ENCODE results near the gene SCP2. TPM values are rescaled to one million over a fixed set of nuclear protein-coding genes. Genes with fewer than 3 reads are reported as not detected.

The SCP2 gene
- total RNA-seq, 1 donor from 2014 or later = 26.3 TPM

DNA sequence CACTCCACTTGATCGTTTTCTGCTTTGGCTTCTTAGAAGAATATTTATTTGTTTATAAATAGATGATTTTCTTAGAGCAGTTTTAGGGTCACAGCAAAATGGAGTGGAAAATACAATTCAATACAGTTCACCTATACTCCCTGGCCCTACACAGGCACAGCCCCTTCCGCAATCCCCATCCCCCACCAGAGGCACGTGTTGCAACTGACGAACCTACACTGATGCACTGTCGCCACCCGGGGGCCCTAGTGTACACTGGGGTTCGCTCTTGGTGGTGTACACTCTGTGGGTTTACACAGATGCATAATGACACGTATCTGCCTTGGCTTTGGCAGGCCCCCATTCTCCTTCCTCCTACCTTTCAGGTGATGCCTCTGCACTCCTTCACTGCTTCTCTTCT is 13.5 kb upstream of the SCP2 start:
- no peak for TF ChIP-seq CTCF (IDR thresholded peaks at IDR 0.05)
- H3K27me3 ChIP-seq = no peaks in the 10 kb centered on the region
- intact Hi-C loops (cut with DNase I) = no loop called here
- H3K4me3 ChIP-seq = no peak overlapping the region
- no peak overlapping the region for H3K27ac ChIP-seq
- H3K9me3 ChIP-seq = no peaks in the 10 kb centered on the region
- no peaks in the 10 kb centered on the region for H3K4me1 ChIP-seq
- DNase-seq (ENCODE audit: low spot score in 2 of 2) = no peak
- peaks cover 0 to 8% of the 10 kb centered on the region in 2 donors for H3K36me3 ChIP-seq

- TF ChIP-seq CTCF (IDR thresholded peaks at IDR 0.05) = no peak
- no peaks in the 10 kb centered on the region for H3K27me3 ChIP-seq
- H3K36me3 ChIP-seq = peaks cover 0 to 8% of the 10 kb centered on the region in 2 donors
- intact Hi-C loops (cut with DNase I) = no loop called here
- H3K27ac ChIP-seq = no peak overlapping the region
- DNase-seq (ENCODE audit: low spot score in 2 of 2) = no peak
- no peaks in the 10 kb centered on the region for H3K4me1 ChIP-seq
- no peak overlapping the region for H3K4me3 ChIP-seq
- no peaks in the 10 kb centered on the region for H3K9me3 ChIP-seq
These were observed 12.6 kb upstream of the SCP2 start for GRCh38 chr1:52914463-52914862.

DNA sequence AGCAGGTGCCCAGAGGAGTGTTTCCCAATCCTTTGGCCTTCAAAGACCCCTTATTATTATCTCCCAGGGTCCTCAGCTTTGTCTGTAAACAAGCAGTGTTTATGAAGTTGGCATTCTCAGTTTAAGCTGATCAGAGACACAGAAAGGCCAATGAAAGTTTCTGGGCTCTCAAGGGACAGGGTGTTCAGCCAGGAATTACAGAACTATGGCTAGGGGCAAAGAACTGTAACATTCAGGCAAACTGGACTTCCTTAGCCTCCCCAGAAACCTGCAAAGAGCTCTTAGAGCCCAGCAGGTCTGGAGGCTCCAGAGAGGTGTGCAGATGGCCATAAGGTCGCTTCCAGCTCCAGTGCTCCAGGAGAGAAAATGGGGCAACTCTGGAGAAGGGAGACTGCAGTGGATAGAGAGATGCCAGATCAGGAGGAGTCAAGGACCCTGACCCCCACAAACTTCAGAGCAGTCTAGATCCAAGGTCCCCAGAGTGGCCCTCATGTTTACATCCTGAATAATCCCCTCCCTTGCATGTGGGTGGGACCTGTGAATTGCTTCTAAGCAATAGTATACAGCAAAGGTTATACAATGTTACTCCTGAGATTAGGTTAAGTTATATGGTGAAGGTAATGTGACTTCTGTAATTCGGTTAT is 11.7 kb upstream of the SCP2 start:
- no peak overlapping the region for H3K27ac ChIP-seq
- TF ChIP-seq CTCF (IDR thresholded peaks at IDR 0.05) = no peak
- H3K4me1 ChIP-seq = peaks cover 0 to 5% of the 10 kb centered on the region in 2 donors
- DNase-seq (ENCODE audit: low spot score in 2 of 2) = no peak
- intact Hi-C loops (cut with DNase I) = no loop called here
- H3K27me3 ChIP-seq = no peaks in the 10 kb centered on the region
- H3K4me3 ChIP-seq = no peak overlapping the region
- peaks cover 0 to 8% of the 10 kb centered on the region in 2 donors for H3K36me3 ChIP-seq
- no peaks in the 10 kb centered on the region for H3K9me3 ChIP-seq

- DNase-seq (ENCODE audit: low spot score in 2 of 2) = no peak
- no peak for TF ChIP-seq CTCF (IDR thresholded peaks at IDR 0.05)
- intact Hi-C loops (cut with DNase I) = no loop called here
- Histone ChIP-seq H3K4me1 (peaks cover 0 to 6% of the 10 kb centered on the region in 2 donors), H3K9me3 (no peaks in the 10 kb centered on the region), H3K27ac (no peak overlapping the region), H3K36me3 (peaks cover 0 to 8% of the 10 kb centered on the region in 2 donors), H3K4me3 (no peak overlapping the region), H3K27me3 (no peaks in the 10 kb centered on the region)
These were observed 11.2 kb upstream of the SCP2 start for GRCh38 chr1:52915855-52916220.

DNA sequence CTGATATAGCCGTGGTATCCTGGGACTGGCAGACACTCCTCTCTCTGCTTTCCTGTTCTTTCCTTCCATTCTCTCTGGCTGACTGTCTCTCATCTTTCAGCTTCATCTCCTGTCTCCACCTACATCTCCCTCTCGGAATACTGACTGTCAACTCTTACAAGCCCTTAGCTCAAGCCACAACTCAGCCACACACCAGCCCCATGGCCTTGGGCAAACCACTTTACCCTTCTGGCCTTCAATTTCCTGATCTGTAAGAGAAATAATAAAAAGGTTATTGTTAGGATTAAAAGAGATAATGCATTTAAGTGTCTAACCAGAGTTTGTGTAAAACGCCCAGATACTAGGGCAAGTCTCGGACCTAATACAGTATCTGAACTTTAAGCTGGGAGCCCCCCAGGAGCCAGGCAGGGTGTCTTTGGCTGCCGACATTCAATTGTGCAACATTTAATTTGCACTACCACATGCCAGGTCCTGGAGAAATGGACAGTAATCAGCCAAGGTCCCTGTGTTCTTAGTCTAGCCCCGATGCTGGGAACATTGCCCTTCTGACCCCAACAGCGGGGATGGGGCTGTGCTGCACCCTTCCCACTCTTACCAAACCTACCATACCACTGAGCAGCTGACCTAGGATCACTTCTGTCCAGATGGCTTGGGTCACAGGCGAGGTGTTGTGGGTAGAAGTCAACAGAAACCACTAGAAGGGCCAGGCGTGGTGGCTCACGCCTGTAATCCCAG is 10.7 kb upstream of the SCP2 start:
- Histone ChIP-seq H3K4me1 (peaks cover 0 to 6% of the 10 kb centered on the region in 2 donors), H3K27ac (no peak overlapping the region), H3K27me3 (no peaks in the 10 kb centered on the region), H3K36me3 (peaks cover 0 to 6% of the 10 kb centered on the region in 2 donors), H3K9me3 (no peaks in the 10 kb centered on the region), H3K4me3 (no peak overlapping the region)
- intact Hi-C loops (cut with DNase I) = no loop called here
- no peak for DNase-seq (ENCODE audit: low spot score in 2 of 2)
- TF ChIP-seq CTCF (IDR thresholded peaks at IDR 0.05) = no peak
